Fibroblast of mammary gland (primary cell): ENCODE results near the gene CDH11.
A peak's percentile ranks its signal among the peaks of the same experiment; 100 is the strongest.

ENCODE experiments used
- DNase-seq: peaks from one replicate; pipeline ENCODE4 v3.0.0-alpha.2; 2010; ENCODE audit warnings: low read depth
- H3K4me3 ChIP-seq: 2 replicates; pipeline ENCODE4 v1.5.1; 2011; ENCODE audit warnings: low read depth, mild to moderate bottlenecking, low read length, moderate library complexity; ENCODE audit not compliant: control insufficient read depth
- CTCF ChIP-seq: conservative IDR thresholded peaks from 2 replicates; pipeline ENCODE4 v1.5.1; 2011; ENCODE audit warnings: low read depth, low read length, inconsistent platforms; ENCODE audit not compliant: control insufficient read depth, insufficient read depth

Gene CDH11

GRCh38 chr16:65095906-65096305, 26.0 kb downstream of the CDH11 start:
- TF ChIP-seq CTCF: no peak
- DNase-seq: no peak
- no peak overlapping the region for H3K4me3 ChIP-seq

- DNase-seq: no peak
- H3K4me3 ChIP-seq: no peak overlapping the region
- TF ChIP-seq CTCF: no peak
Measured at GRCh38 chr16:65095090-65095728, 26.7 kb downstream of the CDH11 start.

GRCh38 chr16:65094009-65094408, 27.9 kb downstream of the CDH11 start:
- no peak for TF ChIP-seq CTCF
- DNase-seq: no peak
- no peak overlapping the region for H3K4me3 ChIP-seq

GRCh38 chr16:65083164-65083857, 38.6 kb downstream of the CDH11 start:
- no peak overlapping the region for H3K4me3 ChIP-seq
- no peak for TF ChIP-seq CTCF
- peak; percentile 62 for DNase-seq

GRCh38 chr16:65079549-65079948, 42.3 kb downstream of the CDH11 start:
- no peak for TF ChIP-seq CTCF
- no peak for DNase-seq
- no peak overlapping the region for H3K4me3 ChIP-seq

- no peak for DNase-seq
- TF ChIP-seq CTCF: no peak
Measured at GRCh38 chr16:65077181-65077580, 44.7 kb downstream of the CDH11 start.

More at GRCh38 chr16:65077181-65077580, 44.7 kb downstream of the CDH11 start:
- H3K4me3 ChIP-seq: no peak overlapping the region
